ENCODE results near the gene SLC35A1. TPM values are rescaled to one million over a fixed set of nuclear protein-coding genes. Genes with fewer than 3 reads are reported as not detected.

Gene SLC35A1
- total RNA-seq, 4 donors from 2014 or later, result 14.5 to 19.9 (median 16.1) TPM

DNA sequence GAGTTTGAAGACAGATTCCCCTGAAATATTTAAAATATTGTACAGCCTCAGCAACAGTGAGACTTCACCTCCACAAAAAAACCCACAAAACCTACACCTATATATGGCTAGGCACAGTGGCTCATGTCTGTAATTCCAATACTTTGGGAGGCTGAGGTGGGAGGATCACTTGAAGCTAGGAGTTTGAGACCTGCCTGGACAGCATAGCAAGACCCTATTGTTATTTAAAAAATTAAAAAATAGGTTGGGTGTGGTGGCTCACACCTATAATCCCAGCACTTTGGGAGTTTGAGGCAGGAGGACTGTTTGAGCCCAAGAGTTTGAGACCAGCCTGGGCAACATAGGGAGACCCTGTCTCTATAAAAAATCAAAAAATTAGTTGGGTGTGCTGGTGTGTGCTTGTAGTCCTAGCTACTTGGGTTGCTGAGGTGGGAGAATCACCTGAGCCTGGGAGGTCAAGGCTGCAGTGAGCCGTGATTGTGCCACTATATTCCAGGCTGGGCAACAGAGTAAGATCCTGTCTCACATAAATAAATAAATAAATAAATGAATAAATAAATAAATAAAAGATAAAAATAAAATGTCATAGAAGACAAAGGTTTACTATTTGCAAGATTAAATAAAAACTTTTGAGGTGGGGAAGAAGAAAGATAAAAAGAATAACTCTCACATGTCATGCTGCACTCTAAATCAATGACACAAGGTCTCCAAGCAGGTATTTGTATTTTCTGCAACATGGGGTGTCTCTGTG is 65.9 kb downstream of the SLC35A1 start:
- WGBS, 2 donors (ENCODE audit: low coverage in 1 of 2), result 100% methylated on average over 1 of the region's 1 CpG; no CpG with 5 or more reads in 1 of the 2 donors
- TF ChIP-seq POLR2AphosphoS5 (IDR thresholded peaks at IDR 0.05) (no peak), EP300 (IDR thresholded peaks at IDR 0.05) (no peak), CTCF (IDR thresholded peaks at IDR 0.05) (no peak), POLR2A (IDR thresholded peaks at IDR 0.05) (no peak)

DNA sequence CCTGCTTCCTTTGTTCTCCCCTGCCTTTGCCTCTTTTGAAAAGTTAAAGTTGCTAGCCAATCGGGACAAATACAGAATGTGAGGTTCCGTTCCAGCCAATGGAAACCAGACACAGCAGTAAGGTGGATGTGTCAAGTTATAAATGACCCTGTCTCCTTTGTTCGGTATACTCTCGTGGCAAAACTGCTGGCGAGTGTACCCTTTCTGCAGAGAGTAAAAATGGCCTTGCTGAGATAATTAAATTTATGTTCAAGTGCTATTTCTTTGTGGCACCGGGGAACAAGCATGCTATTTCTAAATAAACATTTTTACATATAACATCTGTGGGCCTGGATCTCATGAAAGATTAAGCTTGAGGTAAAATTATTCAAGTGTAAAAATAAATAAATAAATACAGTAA is 66.8 kb downstream of the SLC35A1 start:
- no peak for ATAC-seq
- Histone ChIP-seq H3K36me3 (peaks cover 0 to 52% of the 10 kb centered on the region in 2 donors), H3K4me3 (no peak overlapping the region), H3K27ac (no peak overlapping the region), H3K4me1 (peaks cover 0 to 5% (median 0%) of the 10 kb centered on the region in 3 donors), H3K9me3 (no peaks in the 10 kb centered on the region), H3K27me3 (no peaks in the 10 kb centered on the region)
- WGBS, 2 donors (ENCODE audit: low coverage in 1 of 2), result 50 to 83% methylated on average over 2 to 6 of the region's 6 CpGs
- TF ChIP-seq POLR2A (IDR thresholded peaks at IDR 0.05) (no peak), CTCF (IDR thresholded peaks at IDR 0.05) (no peak), EP300 (IDR thresholded peaks at IDR 0.05) (no peak), POLR2AphosphoS5 (IDR thresholded peaks at IDR 0.05) (no peak)

More for the DNA sequence above, 65.9 kb downstream of the SLC35A1 start:
- ATAC-seq, result no peak
- H3K4me1 ChIP-seq, result peaks cover 0 to 5% (median 0%) of the 10 kb centered on the region in 3 donors
- no peaks in the 10 kb centered on the region for H3K9me3 ChIP-seq
- H3K27ac ChIP-seq, result no peak overlapping the region
- no peaks in the 10 kb centered on the region for H3K27me3 ChIP-seq
- H3K4me3 ChIP-seq, result no peak overlapping the region
- peaks cover 0 to 48% of the 10 kb centered on the region in 2 donors for H3K36me3 ChIP-seq

DNA sequence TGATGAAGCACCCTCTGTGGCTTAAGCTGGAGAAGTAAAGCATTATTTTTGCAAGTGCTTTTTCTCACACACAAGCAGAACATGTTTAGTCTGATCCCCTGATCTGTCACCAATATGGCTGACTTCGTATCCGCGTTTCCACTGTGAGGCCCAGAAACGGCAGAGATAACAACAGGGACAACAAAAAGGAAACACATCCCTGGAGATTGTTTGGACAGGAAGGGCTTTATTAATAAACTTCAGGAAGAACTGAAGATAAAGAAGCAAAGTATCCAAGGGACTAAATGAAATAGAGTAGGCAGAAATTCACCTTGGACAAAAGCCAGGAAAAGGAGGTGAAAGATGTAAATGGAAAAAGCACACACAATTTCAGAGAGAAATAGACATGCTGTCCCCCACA is 67.8 kb downstream of the SLC35A1 start:
- peaks cover 0 to 59% of the 10 kb centered on the region in 2 donors for H3K36me3 ChIP-seq
- H3K9me3 ChIP-seq, result no peaks in the 10 kb centered on the region
- TF ChIP-seq POLR2A (IDR thresholded peaks at IDR 0.05) (no peak), EP300 (IDR thresholded peaks at IDR 0.05) (no peak), POLR2AphosphoS5 (IDR thresholded peaks at IDR 0.05) (no peak), CTCF (IDR thresholded peaks at IDR 0.05) (no peak)
- WGBS, 2 donors (ENCODE audit: low coverage in 1 of 2), result 11% methylated on average over 4 of the region's 4 CpGs; no CpG with 5 or more reads in 1 of the 2 donors
- H3K4me3 ChIP-seq, result no peak overlapping the region
- no peaks in the 10 kb centered on the region for H3K27me3 ChIP-seq
- ATAC-seq, result no peak
- peaks cover 0 to 5% (median 0%) of the 10 kb centered on the region in 3 donors for H3K4me1 ChIP-seq
- H3K27ac ChIP-seq, result no peak overlapping the region

DNA sequence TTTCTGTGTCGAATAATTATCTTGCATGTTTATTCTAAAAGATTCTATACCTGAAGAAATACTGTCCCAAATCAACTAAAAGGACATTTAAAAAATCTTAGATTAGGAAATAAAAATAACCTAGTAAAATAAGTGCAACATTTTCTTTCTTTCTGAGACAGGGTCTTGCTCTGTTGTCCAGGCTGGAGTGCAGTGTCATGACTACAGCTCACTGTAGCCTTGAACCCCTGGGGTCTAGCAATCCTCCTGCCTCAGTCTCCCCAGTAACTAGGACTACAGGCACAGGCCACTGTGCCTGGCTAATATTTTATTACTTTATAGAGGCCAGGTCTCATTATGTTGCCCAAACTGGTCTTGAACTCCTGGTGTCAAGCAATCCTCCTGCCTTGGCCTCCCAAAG is 68.3 kb downstream of the SLC35A1 start:
- TF ChIP-seq EP300 (IDR thresholded peaks at IDR 0.05) (no peak), POLR2AphosphoS5 (IDR thresholded peaks at IDR 0.05) (no peak), CTCF (IDR thresholded peaks at IDR 0.05) (no peak), POLR2A (IDR thresholded peaks at IDR 0.05) (no peak)
- Histone ChIP-seq H3K9me3 (no peaks in the 10 kb centered on the region), H3K27me3 (no peaks in the 10 kb centered on the region), H3K36me3 (peaks cover 0 to 64% of the 10 kb centered on the region in 2 donors), H3K4me3 (no peak overlapping the region), H3K27ac (no peak overlapping the region), H3K4me1 (peaks cover 0 to 5% (median 0%) of the 10 kb centered on the region in 3 donors)
- ATAC-seq, result no peak
- WGBS, 2 donors (ENCODE audit: low coverage in 1 of 2), result 75 to 100% methylated on average over 1 of the region's 1 CpG

GRCh38 chr6:87541744-87542143 is 69.0 kb downstream of the SLC35A1 start:
- ATAC-seq, result no peak
- H3K27ac ChIP-seq, result no peak overlapping the region
- WGBS, 2 donors (ENCODE audit: low coverage in 1 of 2), result 57 to 89% methylated on average over 2 of the region's 2 CpGs
- H3K9me3 ChIP-seq, result no peaks in the 10 kb centered on the region
- no peak overlapping the region for H3K4me3 ChIP-seq
- peaks cover 0 to 71% of the 10 kb centered on the region in 2 donors for H3K36me3 ChIP-seq
- TF ChIP-seq POLR2A (IDR thresholded peaks at IDR 0.05) (no peak), EP300 (IDR thresholded peaks at IDR 0.05) (no peak), POLR2AphosphoS5 (IDR thresholded peaks at IDR 0.05) (no peak)
- peaks cover 0 to 5% (median 0%) of the 10 kb centered on the region in 3 donors for H3K4me1 ChIP-seq
- no peaks in the 10 kb centered on the region for H3K27me3 ChIP-seq
